ENCODE results near the gene PDCD7. TPM values are rescaled to one million over a fixed set of nuclear protein-coding genes. Genes with fewer than 3 reads are reported as not detected.

PDCD7 gene
- total RNA-seq, 2 experiments from 2014 or later: 33.8 to 35.1 TPM

- no peak for DNase-seq
- H3K9me3 Mint-ChIP-seq: no peaks in the 10 kb centered on the region
- no peak for TF ChIP-seq CTCF (IDR thresholded peaks at IDR 0.05)
- ChIA-PET POLR2A (interaction anchor here (0.6 to 1.4 kb wide), 2 partner anchors 14 to 127 kb away, joined by 3 to 8 read pairs; partner anchors contain the start of gene RNU5B-1), CTCF (interaction anchor here (1.8 kb wide), 1 partner anchor 93 kb away, joined by 5 read pairs; no protein-coding TSS in a partner anchor)
- H3K27ac Mint-ChIP-seq: no peak overlapping the region
- H3K4me1 Mint-ChIP-seq (ENCODE audit: low read depth): peaks cover 24% of the 10 kb centered on the region
- intact Hi-C loops (cut with micrococcal nuclease): no loop called here
- H3K36me3 Mint-ChIP-seq (ENCODE audit: low read depth): peaks cover 31% of the 10 kb centered on the region
- H3K27me3 Mint-ChIP-seq: no peaks in the 10 kb centered on the region
- H3K4me3 Mint-ChIP-seq: no peak overlapping the region
- ATAC-seq: no peak
These were observed 44.3 kb upstream of the PDCD7 start for GRCh38 chr15:65177901-65178300.

- no peak for TF ChIP-seq CTCF (IDR thresholded peaks at IDR 0.05)
- intact Hi-C loops (cut with micrococcal nuclease): no loop called here
- Mint-ChIP-seq H3K27me3 (no peaks in the 10 kb centered on the region), H3K9me3 (no peaks in the 10 kb centered on the region), H3K4me3 (no peak overlapping the region), H3K36me3 (ENCODE audit: low read depth) (peaks cover 34% of the 10 kb centered on the region), H3K27ac (peak overlapping the region; percentile 6), H3K4me1 (ENCODE audit: low read depth) (peaks cover 15% of the 10 kb centered on the region)
- CTCF ChIA-PET: no interaction called here
- DNase-seq (no peak), ATAC-seq (no peak)
- POLR2A ChIA-PET: no interaction called here
These were observed 42.4 kb upstream of the PDCD7 start for GRCh38 chr15:65176056-65176455.

- H3K36me3 Mint-ChIP-seq (ENCODE audit: low read depth): peaks cover 34% of the 10 kb centered on the region
These were observed 41.9 kb upstream of the PDCD7 start for GRCh38 chr15:65175511-65175910.

GRCh38 chr15:65174509-65174908 is 40.9 kb upstream of the PDCD7 start:
- Mint-ChIP-seq H3K9me3 (no peaks in the 10 kb centered on the region), H3K4me3 (no peak overlapping the region), H3K36me3 (ENCODE audit: low read depth) (peaks cover 32% of the 10 kb centered on the region), H3K4me1 (ENCODE audit: low read depth) (peaks cover 7% of the 10 kb centered on the region), H3K27ac (no peak overlapping the region), H3K27me3 (no peaks in the 10 kb centered on the region)
- DNase-seq: no peak
- ATAC-seq: no peak
- ChIA-PET CTCF (no interaction called here), POLR2A (interaction anchor here (0.7 to 1.2 kb wide), 3 partner anchors 11 to 130 kb away, joined by 3 to 7 read pairs (median 3); partner anchors contain the start of genes CLPX and RNU5B-1)
- no peak for TF ChIP-seq CTCF (IDR thresholded peaks at IDR 0.05)
- intact Hi-C loops (cut with micrococcal nuclease): no loop called here

More at GRCh38 chr15:65175511-65175910, 41.9 kb upstream of the PDCD7 start:
- no peak for DNase-seq
- Mint-ChIP-seq H3K4me1 (ENCODE audit: low read depth) (peaks cover 14% of the 10 kb centered on the region), H3K9me3 (no peaks in the 10 kb centered on the region), H3K4me3 (no peak overlapping the region), H3K27ac (no peak overlapping the region), H3K27me3 (no peaks in the 10 kb centered on the region)
- ChIA-PET POLR2A (no interaction called here), CTCF (no interaction called here)
- no peak for ATAC-seq
- TF ChIP-seq CTCF (IDR thresholded peaks at IDR 0.05): no peak
- intact Hi-C loops (cut with micrococcal nuclease): no loop called here

- Mint-ChIP-seq H3K4me1 (ENCODE audit: low read depth) (peaks cover 4% of the 10 kb centered on the region), H3K4me3 (no peak overlapping the region), H3K36me3 (ENCODE audit: low read depth) (peaks cover 30% of the 10 kb centered on the region), H3K27ac (no peak overlapping the region), H3K9me3 (no peaks in the 10 kb centered on the region), H3K27me3 (no peaks in the 10 kb centered on the region)
- intact Hi-C loops (cut with micrococcal nuclease): no loop called here
- ChIA-PET CTCF (interaction anchor here (0.7 kb wide), 1 partner anchor 131 kb away, joined by 5 read pairs; no protein-coding TSS in a partner anchor), POLR2A (no interaction called here)
- no peak for DNase-seq
- no peak for ATAC-seq
- no peak for TF ChIP-seq CTCF (IDR thresholded peaks at IDR 0.05)
These were observed 38.9 kb upstream of the PDCD7 start for GRCh38 chr15:65172531-65172930.

Data from activated CD8-positive, alpha-beta T cell treated with anti-CD3 and anti-CD28 coated beads for 36 hours (primary cell).